ENCODE measurements around the gene ATP6V1G1.

ATP6V1G1 gene

GRCh38 chr9:114613087-114613486 is 25.5 kb downstream of the ATP6V1G1 start:
- no peak for DNase-seq

DNA sequence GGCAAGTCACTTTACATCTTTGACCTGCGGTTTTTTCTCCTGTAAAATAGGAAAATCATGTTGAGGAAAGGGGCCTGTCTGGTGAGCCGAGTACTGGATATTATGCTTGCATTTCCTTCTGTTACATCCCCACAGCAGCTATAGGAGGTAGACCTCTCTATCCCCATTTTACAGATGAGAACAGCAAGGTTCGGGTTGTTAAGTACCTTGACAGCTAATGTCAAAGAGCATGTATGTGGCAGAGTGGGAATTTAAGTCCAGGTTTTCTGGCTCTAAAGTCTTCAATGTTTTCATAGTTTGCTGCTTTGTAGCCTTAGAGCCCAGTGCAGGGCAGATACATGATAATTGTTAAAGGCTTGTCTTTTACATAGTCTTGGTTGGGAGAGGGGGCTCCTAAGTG is 26.4 kb downstream of the ATP6V1G1 start:
- DNase-seq: no peak

DNA sequence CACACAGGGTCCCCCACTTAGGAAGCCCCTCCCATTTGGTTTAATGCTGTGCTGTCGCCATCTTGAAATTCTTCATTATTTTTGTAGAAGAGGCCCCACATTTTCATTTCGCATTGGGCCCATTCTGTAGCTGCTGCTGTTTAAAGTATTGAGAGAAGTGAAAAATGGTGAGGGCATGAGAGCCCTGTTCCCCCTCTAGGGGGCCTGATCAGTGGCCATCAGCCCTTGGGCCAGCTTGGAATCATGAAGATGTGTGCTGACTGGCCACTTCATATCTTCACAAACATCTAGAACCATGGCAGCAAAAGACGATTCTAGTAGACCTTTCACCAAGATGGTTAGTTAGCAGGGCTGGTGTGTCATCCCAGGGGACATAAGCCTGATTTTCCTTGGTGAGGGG is 26.8 kb downstream of the ATP6V1G1 start:
- no peak for DNase-seq

DNA sequence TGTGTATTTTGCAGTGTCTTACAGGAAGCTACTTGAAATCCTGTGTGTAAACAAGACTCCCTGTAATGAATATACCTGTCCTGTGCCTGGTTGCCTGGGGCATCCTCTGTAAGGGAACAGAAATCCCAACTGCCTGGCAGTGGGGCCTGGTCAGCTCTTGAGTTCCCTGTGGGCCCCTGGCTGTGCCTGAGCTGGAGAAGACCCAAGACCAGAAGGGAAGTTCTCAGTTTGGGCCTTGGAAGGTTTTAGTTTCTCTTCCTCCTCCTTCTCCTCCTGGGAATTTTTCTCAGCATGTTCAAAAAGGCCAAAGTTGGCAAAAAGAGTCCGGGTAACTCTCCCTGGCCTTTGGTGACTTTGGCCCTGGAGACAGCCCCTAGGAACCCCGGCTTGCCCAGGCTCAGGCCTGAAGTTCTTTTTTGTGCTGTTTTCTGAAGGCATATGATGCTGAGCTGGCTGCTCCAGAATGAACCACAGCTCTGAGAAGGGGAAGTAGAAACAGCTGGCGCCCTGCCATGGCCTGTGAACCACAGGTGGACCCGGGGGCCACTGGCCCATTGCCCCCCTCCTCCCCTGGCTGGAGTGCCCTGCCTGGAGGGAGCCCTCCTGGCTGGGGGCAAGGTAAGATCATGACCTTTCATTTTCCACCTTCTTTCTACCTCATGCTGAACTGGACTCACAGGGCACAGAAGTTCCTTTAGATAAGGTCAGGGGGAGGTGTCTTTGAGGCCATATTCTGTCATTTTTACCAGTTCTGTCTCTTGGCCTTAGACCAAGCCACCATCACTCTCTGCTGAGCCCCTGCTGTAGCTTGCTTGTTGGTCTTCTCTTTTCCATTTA is 29.3 kb downstream of the ATP6V1G1 start:
- DNase-seq: no peak

DNA sequence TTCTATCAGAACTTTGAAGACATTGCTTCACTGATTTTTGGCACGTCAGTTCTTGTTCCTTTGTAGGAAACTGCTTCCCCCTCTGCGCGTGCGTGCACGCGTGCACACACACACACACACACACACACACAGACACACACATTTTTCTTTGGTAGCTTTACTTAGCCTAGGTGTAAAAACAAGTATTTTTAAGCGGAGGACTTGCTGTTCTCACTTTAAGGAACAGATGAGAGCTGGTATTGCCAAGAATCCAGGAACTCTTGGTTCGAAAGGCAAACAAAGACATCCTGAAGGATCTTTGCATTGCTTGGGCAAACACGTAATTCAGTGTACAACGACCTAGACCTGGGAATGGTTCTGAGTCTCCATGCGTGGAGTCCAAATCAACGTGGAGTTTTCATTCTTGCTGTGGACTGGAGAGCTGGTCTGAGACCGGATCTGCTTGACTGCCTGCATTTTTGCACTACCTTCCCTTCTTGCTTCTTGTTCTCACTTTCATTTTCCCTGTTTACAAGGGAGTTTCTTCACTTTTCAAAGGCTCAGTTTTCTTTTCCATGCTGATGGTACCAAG is 31.7 kb downstream of the ATP6V1G1 start:
- DNase-seq: no peak

DNA sequence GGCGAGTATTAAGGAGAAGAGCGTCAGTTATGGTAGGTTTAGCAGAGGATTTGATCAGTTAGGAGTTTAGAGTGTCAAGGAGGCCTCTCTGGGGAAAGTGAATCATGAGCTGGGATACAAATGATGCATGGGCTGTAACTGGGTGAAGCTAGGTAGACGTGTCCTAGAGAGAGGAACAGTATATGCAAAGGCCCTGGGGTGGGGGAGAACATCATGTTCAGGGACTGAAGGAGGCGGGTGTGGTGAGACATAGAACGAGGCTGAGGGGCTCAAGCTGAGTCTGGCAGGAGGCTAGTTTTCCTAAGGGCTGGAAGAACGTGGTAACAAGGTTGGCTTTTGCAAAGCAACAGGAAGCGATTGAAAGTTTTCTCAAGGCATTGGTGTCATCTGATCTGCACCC is 34.0 kb downstream of the ATP6V1G1 start:
- no peak for DNase-seq

DNA sequence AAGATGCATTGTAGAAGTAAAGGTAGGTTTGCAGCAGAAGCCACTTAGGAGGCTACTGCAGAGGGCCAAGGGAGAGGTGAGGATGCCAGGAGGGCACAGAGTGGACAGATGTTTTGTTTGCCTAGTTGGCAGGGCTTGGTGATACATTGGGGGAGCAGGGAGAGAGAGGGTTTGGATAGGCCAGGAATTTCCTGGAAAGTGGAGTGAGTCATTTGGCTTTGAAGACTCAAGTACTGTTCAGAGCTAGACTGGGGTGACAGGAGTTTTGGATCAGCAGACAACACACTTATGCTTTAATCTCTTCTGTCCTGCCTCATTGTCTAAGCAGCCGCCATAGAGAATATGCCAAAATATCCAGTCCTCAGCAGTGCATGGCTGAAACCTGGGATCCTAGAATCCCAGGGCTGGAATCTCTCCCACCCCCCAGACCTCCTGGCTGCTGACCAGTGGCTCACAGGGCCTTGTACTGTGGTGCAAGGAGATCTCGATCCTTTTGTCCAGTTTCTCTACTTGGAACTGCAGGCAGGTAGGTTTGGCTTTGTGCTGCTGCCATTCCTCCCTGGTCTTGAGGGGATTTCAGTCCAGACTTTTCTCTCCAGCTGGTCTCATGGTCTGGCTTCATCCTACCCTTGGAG is 34.5 kb downstream of the ATP6V1G1 start:
- no peak for DNase-seq

DNA sequence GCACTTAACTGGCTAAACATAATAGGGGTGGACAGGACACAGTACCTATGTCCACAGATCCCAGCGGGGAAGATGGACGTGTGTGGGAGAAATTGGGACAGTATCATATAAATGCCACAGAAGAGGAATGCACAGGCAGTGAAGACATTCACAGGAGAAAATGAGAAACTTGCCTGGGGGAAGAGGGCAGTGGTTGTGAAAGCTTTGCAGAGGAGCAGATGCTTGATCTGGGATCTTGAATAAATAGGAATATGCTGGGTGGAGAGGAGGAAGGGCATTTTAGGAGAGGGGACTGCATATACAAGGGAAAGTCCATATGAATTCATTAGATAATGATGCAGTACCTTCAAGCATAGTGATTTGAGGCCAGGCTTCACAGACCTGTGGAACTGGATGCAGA is 37.1 kb downstream of the ATP6V1G1 start:
- no peak for DNase-seq

DNA sequence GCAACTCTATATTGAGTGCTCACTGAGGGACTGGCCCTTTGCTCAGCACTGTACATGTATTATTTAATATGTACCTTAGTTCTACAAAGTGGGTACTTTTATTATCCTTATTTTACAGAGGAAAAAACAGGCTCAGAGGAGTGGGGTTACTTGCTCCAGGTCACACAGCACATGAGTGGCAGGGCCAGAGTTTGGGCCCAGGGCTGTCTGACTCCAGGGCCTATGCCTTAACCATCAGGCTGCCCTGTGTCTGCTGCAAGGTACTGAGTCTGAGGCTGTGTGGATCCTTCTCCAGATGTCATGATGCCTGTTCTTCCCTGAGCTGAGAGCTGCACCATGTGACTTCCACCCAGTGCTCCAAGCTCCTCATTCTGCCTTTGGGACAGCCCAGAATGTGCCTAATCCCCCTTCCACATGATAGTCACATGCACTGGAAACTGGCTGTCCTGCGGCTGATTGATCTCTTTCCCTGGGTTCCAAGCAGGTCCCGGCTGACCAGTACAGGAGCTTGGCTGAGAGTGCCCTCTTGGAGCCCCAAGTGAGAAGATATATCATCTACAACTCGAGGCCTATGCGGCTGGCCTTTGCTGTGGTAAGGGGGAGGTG is 38.9 kb downstream of the ATP6V1G1 start:
- DNase-seq: no peak

DNA sequence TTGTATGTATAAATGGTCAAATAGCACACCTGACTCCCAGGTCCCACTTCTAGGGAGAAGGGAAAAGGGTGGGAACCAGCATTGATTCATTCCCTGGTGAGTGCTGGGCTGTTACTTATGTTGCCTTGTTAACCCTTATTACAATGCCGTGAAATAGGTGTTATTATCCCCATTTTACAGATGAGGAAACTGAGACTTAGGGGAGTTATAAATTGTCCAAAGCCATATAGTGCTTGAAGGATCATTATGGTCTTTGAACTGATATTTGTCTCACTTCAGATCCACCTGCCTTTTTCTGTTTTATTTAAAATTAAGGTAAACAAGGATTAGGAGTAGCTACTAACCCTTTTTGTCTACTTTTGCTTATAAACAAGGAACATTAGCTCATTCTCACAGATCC is 40.0 kb downstream of the ATP6V1G1 start:
- no peak for DNase-seq

- DNase-seq: no peak
Measured at GRCh38 chr9:114629563-114630090, 42.1 kb downstream of the ATP6V1G1 start.

DNA sequence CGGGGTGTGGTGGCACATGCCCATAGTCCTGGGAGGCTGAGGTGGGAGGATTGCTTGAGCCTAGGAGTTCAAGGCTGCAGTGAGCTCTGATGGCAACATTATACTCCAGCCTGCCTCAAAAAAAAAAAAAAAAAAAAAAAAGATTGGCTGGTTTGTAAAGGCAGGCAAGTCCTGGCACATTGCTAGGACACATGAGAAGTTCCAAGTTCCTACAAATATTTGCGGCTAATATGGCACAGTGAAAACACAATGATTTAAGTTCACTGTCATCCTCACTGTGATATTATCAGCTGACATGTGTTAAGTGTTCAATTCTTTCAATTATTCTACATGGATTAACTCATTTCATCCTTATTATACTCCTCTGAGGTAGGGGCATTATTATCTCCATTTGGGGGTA is 43.6 kb downstream of the ATP6V1G1 start:
- DNase-seq: no peak

DNA sequence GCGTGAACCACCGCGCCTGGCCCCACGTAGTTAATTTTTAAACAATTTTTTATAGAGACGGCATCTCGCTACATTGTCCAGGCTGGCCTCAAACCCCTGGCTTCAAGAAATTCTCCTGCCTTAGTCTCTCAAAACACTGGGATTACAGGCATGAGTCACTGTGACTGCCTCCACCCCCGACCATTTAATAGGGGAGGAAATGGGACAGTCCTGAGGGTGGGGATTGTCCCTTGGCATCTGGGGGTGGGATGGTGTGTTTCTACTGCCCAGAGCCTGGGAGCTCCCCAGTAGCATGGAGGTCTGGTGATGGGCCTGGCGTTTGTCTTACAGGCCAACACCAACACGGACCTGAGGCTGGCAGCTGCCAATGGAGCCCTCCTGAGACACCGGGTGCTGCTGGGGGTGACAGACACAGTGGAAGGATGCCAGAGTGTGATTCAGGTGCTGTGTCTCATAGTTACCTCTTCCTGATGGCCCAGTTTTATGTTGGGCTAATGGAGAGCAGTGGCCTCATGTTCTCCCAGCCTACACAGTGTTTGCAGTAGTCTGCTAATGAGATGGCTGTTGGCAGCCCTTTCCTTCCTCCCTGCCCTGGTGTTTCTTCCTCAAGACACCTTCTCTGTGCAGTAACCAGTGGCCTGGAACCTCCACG is 46.0 kb downstream of the ATP6V1G1 start:
- DNase-seq: no peak

GRCh38 chr9:114634387-114634786 is 46.8 kb downstream of the ATP6V1G1 start:
- DNase-seq: no peak

- no peak for DNase-seq
Measured at GRCh38 chr9:114638404-114638803, 50.8 kb downstream of the ATP6V1G1 start.

DNA sequence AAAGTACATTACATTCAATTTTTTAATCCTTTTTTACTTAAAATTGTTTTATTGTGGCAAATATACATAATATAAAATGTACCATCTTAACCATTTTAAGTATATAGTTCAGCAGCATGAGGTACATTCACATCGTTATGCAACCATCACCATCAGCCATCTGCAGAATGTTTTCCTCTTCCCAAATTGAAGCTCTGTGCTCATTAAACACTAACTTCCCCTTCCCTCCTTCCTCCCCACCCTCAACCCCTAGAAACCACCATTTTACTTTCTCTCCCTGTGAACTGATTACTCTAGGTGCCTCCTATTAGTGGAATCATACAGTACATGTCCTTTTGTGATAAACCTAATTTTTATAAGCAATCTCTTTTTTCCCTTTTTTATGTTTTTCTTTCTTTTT is 54.4 kb downstream of the ATP6V1G1 start:
- no peak for DNase-seq

GRCh38 chr9:114643001-114643400 is 55.4 kb downstream of the ATP6V1G1 start:
- no peak for DNase-seq

DNA sequence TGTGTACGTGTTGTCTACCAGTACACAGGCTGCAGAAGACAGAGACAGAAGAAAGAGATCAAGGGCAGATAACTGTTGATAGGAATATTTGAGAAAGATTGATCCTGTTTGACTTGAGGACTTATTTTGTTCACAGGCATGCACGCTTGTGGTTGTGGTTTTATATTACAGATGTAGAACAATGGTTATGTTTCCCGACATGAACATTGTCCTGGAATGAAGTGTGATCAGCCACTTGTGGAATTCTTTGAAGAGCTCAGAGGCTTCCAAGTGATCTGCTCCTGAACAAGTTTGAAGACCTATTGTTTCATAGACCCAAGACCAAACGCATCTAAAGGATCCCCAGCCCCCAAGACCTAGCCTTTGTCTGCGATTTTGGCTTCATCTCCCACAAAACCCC is 56.3 kb downstream of the ATP6V1G1 start:
- no peak for DNase-seq
